HG02943 (cell line): ENCODE data around the gene FIBP.

Source experiments
- ATAC-seq: cut with Tn5 transposase; IDR thresholded peaks from one replicate; pipeline ENCODE4 v1.9.1; 2021; ENCODE audit warnings: mild to moderate bottlenecking, low read depth, moderate library complexity; ENCODE audit not compliant: unreplicated experiment

The FIBP gene

GRCh38 chr11:65871811-65872548, 16.3 kb downstream of the FIBP start:
- ATAC-seq, result no peak

GRCh38 chr11:65870706-65871681, 17.3 kb downstream of the FIBP start:
- ATAC-seq, result no peak

- no peak for ATAC-seq
These were observed 18.0 kb downstream of the FIBP start for GRCh38 chr11:65870307-65870658.

- ATAC-seq, result no peak
These were observed 18.5 kb downstream of the FIBP start for GRCh38 chr11:65869643-65870306.

- ATAC-seq, result no peak
These were observed 19.4 kb downstream of the FIBP start for GRCh38 chr11:65868907-65869306.

- no peak for ATAC-seq
These were observed 20.1 kb downstream of the FIBP start for GRCh38 chr11:65868076-65868667.

- ATAC-seq, result no peak
These were observed 20.8 kb downstream of the FIBP start for GRCh38 chr11:65867284-65868071.

GRCh38 chr11:65866509-65867283, 21.6 kb downstream of the FIBP start:
- no peak for ATAC-seq

GRCh38 chr11:65865550-65866172, 22.6 kb downstream of the FIBP start:
- ATAC-seq, result no peak

GRCh38 chr11:65864706-65865471, 23.4 kb downstream of the FIBP start:
- ATAC-seq, result no peak

GRCh38 chr11:65863889-65864705, 24.2 kb downstream of the FIBP start:
- no peak for ATAC-seq

- ATAC-seq, result no peak
These were observed 25.1 kb downstream of the FIBP start for GRCh38 chr11:65862941-65863888.

- no peak for ATAC-seq
These were observed 26.0 kb downstream of the FIBP start for GRCh38 chr11:65862191-65862735.

- ATAC-seq, result no peak
These were observed 26.6 kb downstream of the FIBP start for GRCh38 chr11:65861533-65862183.

GRCh38 chr11:65861165-65861505, 27.1 kb downstream of the FIBP start:
- ATAC-seq, result no peak
